ENCODE data around the gene NUTM1.

- TF ChIP-seq POLR2A (IDR thresholded peaks at IDR 0.05), result no peak
- TF ChIP-seq, protein P1, sequence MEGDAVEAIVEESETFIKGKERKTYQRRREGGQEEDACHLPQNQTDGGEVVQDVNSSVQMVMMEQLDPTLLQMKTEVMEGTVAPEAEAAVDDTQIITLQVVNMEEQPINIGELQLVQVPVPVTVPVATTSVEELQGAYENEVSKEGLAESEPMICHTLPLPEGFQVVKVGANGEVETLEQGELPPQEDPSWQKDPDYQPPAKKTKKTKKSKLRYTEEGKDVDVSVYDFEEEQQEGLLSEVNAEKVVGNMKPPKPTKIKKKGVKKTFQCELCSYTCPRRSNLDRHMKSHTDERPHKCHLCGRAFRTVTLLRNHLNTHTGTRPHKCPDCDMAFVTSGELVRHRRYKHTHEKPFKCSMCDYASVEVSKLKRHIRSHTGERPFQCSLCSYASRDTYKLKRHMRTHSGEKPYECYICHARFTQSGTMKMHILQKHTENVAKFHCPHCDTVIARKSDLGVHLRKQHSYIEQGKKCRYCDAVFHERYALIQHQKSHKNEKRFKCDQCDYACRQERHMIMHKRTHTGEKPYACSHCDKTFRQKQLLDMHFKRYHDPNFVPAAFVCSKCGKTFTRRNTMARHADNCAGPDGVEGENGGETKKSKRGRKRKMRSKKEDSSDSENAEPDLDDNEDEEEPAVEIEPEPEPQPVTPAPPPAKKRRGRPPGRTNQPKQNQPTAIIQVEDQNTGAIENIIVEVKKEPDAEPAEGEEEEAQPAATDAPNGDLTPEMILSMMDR (IDR thresholded peaks at IDR 0.05), result no peak
Observed at GRCh38 chr15:34341381-34342212, 1.5 kb upstream of the NUTM1 start.

Measured in testis (tissue), 2 donors.